OCI-LY7 (cell line): ENCODE results near the gene CAMSAP2. TPM values are rescaled to one million over a fixed set of nuclear protein-coding genes. Genes with fewer than 3 reads are reported as not detected.

Experiments
- BruUV-seq: library from RNA; stranded (reverse); fragments of 400-500 nt; replicated peaks from 2 replicates; lab custom pipeline; 2021; lab: Mats Ljungman, UMichigan
- CTCF ChIA-PET: fragments of 300-600 bp; sonication (Branson Sonifier 250); formaldehyde crosslinking; loops from one replicate; lab custom pipeline; 2022; ENCODE audit warnings: antibody characterized with exemption; ENCODE audit not compliant: unreplicated experiment; lab: Charles Lee
- POLR2A ChIA-PET: fragments of 300-600 bp; sonication (Branson Sonifier 250); formaldehyde crosslinking; loops from one replicate; lab custom pipeline; 2022; ENCODE audit warnings: antibody characterized with exemption; lab: Charles Lee
- DNase-seq: peaks from one replicate; pipeline ENCODE4 v3.0.0-alpha.2; 2015; ENCODE audit warnings: low spot score
- H2AFZ ChIP-seq: fragments of 200-600 bp; sonication (generic), shearing (Covaris generic); 2 replicates; pipeline ENCODE4 v1.6.1; 2014; ENCODE audit warnings: mild to moderate bottlenecking, antibody characterized with exemption, low read length, moderate library complexity
- H3K27ac ChIP-seq: fragments of 200-600 bp; sonication (generic); 2 replicates; pipeline ENCODE4 v1.5.1; 2014; ENCODE audit warnings: mixed run types, low read depth, mild to moderate bottlenecking, moderate library complexity, low read length, inconsistent platforms; ENCODE audit not compliant: poor library complexity, severe bottlenecking
- H3K36me3 ChIP-seq: fragments of 200-600 bp; sonication (generic); 2 replicates; pipeline ENCODE4 v1.6.1; 2014; ENCODE audit warnings: mild to moderate bottlenecking, antibody characterized with exemption, low read length, moderate library complexity, mixed read lengths; ENCODE audit not compliant: insufficient read depth
- H3K4me1 ChIP-seq: fragments of 200-600 bp; sonication (generic); 2 replicates; pipeline ENCODE4 v1.5.1; 2014; ENCODE audit warnings: mild to moderate bottlenecking, low read length; ENCODE audit not compliant: insufficient read depth, poor library complexity, severe bottlenecking
- H3K4me2 ChIP-seq: fragments of 200-600 bp; sonication (generic); 2 replicates; pipeline ENCODE4 v1.6.1; 2014; ENCODE audit warnings: mild to moderate bottlenecking, low read length
- H3K4me3 ChIP-seq: fragments of 200-600 bp; sonication (generic); 2 replicates; pipeline ENCODE4 v1.5.1; 2014; ENCODE audit warnings: mild to moderate bottlenecking, low read depth, low read length; ENCODE audit not compliant: poor library complexity, severe bottlenecking
- H3K79me2 ChIP-seq: fragments of 200-600 bp; sonication (generic); 2 replicates; pipeline ENCODE4 v1.6.1; 2016; ENCODE audit warnings: low read depth, mild to moderate bottlenecking, low read length, moderate library complexity, mixed read lengths; ENCODE audit not compliant: insufficient read depth
- H3K9me2 ChIP-seq: fragments of 200-600 bp; sonication (generic); 2 replicates; pipeline ENCODE4 v1.6.1; 2016; ENCODE audit warnings: mild to moderate bottlenecking, low read length, mixed read lengths; ENCODE audit not compliant: insufficient read depth
- H3K9me3 ChIP-seq: fragments of 200-600 bp; sonication (generic); 2 replicates; pipeline ENCODE4 v1.6.1; 2014; ENCODE audit warnings: mild to moderate bottlenecking, mixed run types, low read length, mixed read lengths
- H4K20me1 ChIP-seq: fragments of 200-600 bp; sonication (generic); 2 replicates; pipeline ENCODE4 v1.6.1; 2014; ENCODE audit warnings: mild to moderate bottlenecking, antibody characterized with exemption, low read length, moderate library complexity, mixed read lengths; ENCODE audit not compliant: insufficient read depth
- CTCF ChIP-seq: fragments of 200-600 bp; sonication (generic); conservative IDR thresholded peaks from 2 replicates; pipeline ENCODE4 v1.5.1; 2014; ENCODE audit warnings: mild to moderate bottlenecking, antibody characterized with exemption, low read length, moderate library complexity, mixed read lengths
- EZH2phosphoT487 ChIP-seq: fragments of 200-600 bp; sonication (generic); IDR thresholded peaks from 2 replicates; pipeline ENCODE4 v1.6.1; 2018; ENCODE audit warnings: low read depth, borderline replicate concordance, mild to moderate bottlenecking, mixed run types, antibody characterized with exemption, low read length, moderate library complexity, mixed read lengths
- intact Hi-C: fragments of 100-400 bp; cut with micrococcal nuclease; formaldehyde crosslinking; loops from one replicate; pipeline ENCODE4 v1.10.0; 2022; ENCODE audit not compliant: unreplicated experiment
- total RNA-seq, 2 experiments: library from RNA; depleted of rRNA in 1 of 2; stranded (reverse); fragments of >200 nt in 1 of 2; shearing (Covaris generic) in 1 of 2; gene quantifications; 2 replicates each; pipeline ENCODE4 v1.2.3, GENCODE V29; 2014 to 2022

The CAMSAP2 gene
- total RNA-seq, 2 experiments from 2014 or later: 9.2 to 14.9 TPM

- Histone ChIP-seq H3K79me2 (no peaks in the 10 kb centered on the region), H3K9me3 (no peaks in the 10 kb centered on the region), H3K4me3 (no peak overlapping the region), H4K20me1 (no peaks in the 10 kb centered on the region), H3K27ac (no peak overlapping the region), H3K36me3 (no peaks in the 10 kb centered on the region), H2AFZ (no peak overlapping the region), H3K4me1 (peaks cover 13% of the 10 kb centered on the region), H3K9me2 (no peaks in the 10 kb centered on the region), H3K4me2 (no peak overlapping the region)
- intact Hi-C loops: no loop called here
- ChIA-PET POLR2A (no interaction called here), CTCF (no interaction called here)
- BruUV-seq: no TSS peak
- TF ChIP-seq EZH2phosphoT487 (no peak), CTCF (no peak)
- DNase-seq: no peak
These were observed 134.5 kb downstream of the CAMSAP2 start for GRCh38 chr1:200873116-200873670.

- BruUV-seq: no TSS peak
- POLR2A ChIA-PET: interaction anchor here (0.6 kb wide), 2 partner anchors 21 to 332 kb away, joined by 3 to 5 read pairs; no protein-coding TSS in a partner anchor
- no peaks in the 10 kb centered on the region for H3K79me2 ChIP-seq
- H2AFZ ChIP-seq: no peak overlapping the region
- H3K4me2 ChIP-seq: no peak overlapping the region
- no peaks in the 10 kb centered on the region for H4K20me1 ChIP-seq
- no peak for DNase-seq
- H3K36me3 ChIP-seq: no peaks in the 10 kb centered on the region
- TF ChIP-seq EZH2phosphoT487 (no peak), CTCF (no peak)
- no peak overlapping the region for H3K4me3 ChIP-seq
- H3K9me3 ChIP-seq: no peaks in the 10 kb centered on the region
- peaks cover 13% of the 10 kb centered on the region for H3K4me1 ChIP-seq
- H3K9me2 ChIP-seq: no peaks in the 10 kb centered on the region
- no peak overlapping the region for H3K27ac ChIP-seq
- CTCF ChIA-PET: no interaction called here
- intact Hi-C loops: no loop called here
These were observed 135.1 kb downstream of the CAMSAP2 start for GRCh38 chr1:200873671-200874397.

- intact Hi-C loops: no loop called here
- CTCF ChIA-PET: no interaction called here
- no peaks in the 10 kb centered on the region for H3K9me2 ChIP-seq
- no peaks in the 10 kb centered on the region for H3K79me2 ChIP-seq
- H2AFZ ChIP-seq: no peak overlapping the region
- H3K36me3 ChIP-seq: no peaks in the 10 kb centered on the region
- no peak overlapping the region for H3K4me2 ChIP-seq
- no peaks in the 10 kb centered on the region for H4K20me1 ChIP-seq
- no peak overlapping the region for H3K27ac ChIP-seq
- POLR2A ChIA-PET: interaction anchor here (0.6 to 4.1 kb wide), 3 partner anchors 14 to 331 kb away, joined by 3 to 16 read pairs (median 3); no protein-coding TSS in a partner anchor
- no TSS peak for BruUV-seq
- peaks cover 9% of the 10 kb centered on the region for H3K4me1 ChIP-seq
- DNase-seq: no peak
- H3K9me3 ChIP-seq: no peaks in the 10 kb centered on the region
- no peak overlapping the region for H3K4me3 ChIP-seq
- no peak for TF ChIP-seq CTCF
- no peak for TF ChIP-seq EZH2phosphoT487
These were observed 136.0 kb downstream of the CAMSAP2 start for GRCh38 chr1:200874694-200875093.
